ENCODE data around the gene MRPL11.
A peak's percentile ranks its signal among the peaks of the same experiment; 100 is the strongest.
"Not testable (repeated sequence)": the region's sequence is repeated elsewhere in the genome, so short reads cannot be mapped to it uniquely, and the experiment has no call there.

MRPL11 gene

GRCh38 chr11:66465373-66466224 lies 27.0 kb upstream of the MRPL11 start:
- DNase-seq (ENCODE audit: low read depth) = peak; percentile 89
- peak overlapping the region; percentile 47 for H3K4me3 ChIP-seq (ENCODE audit: low read depth, low read length)
- TF ChIP-seq MAX (IDR thresholded peaks at IDR 0.05; ENCODE audit: low read depth, low read length) (peak; percentile 29; the same call in 1 of the 2 replicates), CTCF (IDR thresholded peaks at IDR 0.05; ENCODE audit: low read depth, low read length) (no peak), MYC (IDR thresholded peaks at IDR 0.05; ENCODE audit: low read depth, low read length) (peak; percentile 47), POLR2A (IDR thresholded peaks at IDR 0.05; ENCODE audit: extremely low read depth, insufficient read length) (peak; percentile 11)

- no peak for DNase-seq (ENCODE audit: low read depth)
- TF ChIP-seq MAX (IDR thresholded peaks at IDR 0.05; ENCODE audit: low read depth, low read length) (no peak), MYC (IDR thresholded peaks at IDR 0.05; ENCODE audit: low read depth, low read length) (no peak), CTCF (IDR thresholded peaks at IDR 0.05; ENCODE audit: low read depth, low read length) (no peak), POLR2A (IDR thresholded peaks at IDR 0.05; ENCODE audit: extremely low read depth, insufficient read length) (no peak)
These were observed 26.3 kb upstream of the MRPL11 start for GRCh38 chr11:66464916-66465315.

GRCh38 chr11:66464116-66464515 lies 25.5 kb upstream of the MRPL11 start:
- DNase-seq (ENCODE audit: low read depth); H3K4me3 ChIP-seq (ENCODE audit: low read depth, low read length): not testable (repeated sequence)

More at GRCh38 chr11:66464916-66465315, 26.3 kb upstream of the MRPL11 start:
- H3K4me3 ChIP-seq (ENCODE audit: low read depth, low read length) = peak overlapping the region; percentile 47

GRCh38 chr11:66462911-66463310 lies 24.3 kb upstream of the MRPL11 start:
- no peak overlapping the region for H3K4me3 ChIP-seq (ENCODE audit: low read depth, low read length)
- TF ChIP-seq MAX (IDR thresholded peaks at IDR 0.05; ENCODE audit: low read depth, low read length) (no peak), MYC (IDR thresholded peaks at IDR 0.05; ENCODE audit: low read depth, low read length) (no peak), POLR2A (IDR thresholded peaks at IDR 0.05; ENCODE audit: extremely low read depth, insufficient read length) (no peak), CTCF (IDR thresholded peaks at IDR 0.05; ENCODE audit: low read depth, low read length) (no peak)
- DNase-seq (ENCODE audit: low read depth) = peak; percentile 29

- H3K4me3 ChIP-seq (ENCODE audit: low read depth, low read length) = no peak overlapping the region
- DNase-seq (ENCODE audit: low read depth) = no peak
- TF ChIP-seq MYC (IDR thresholded peaks at IDR 0.05; ENCODE audit: low read depth, low read length) (no peak), MAX (IDR thresholded peaks at IDR 0.05; ENCODE audit: low read depth, low read length) (no peak), CTCF (IDR thresholded peaks at IDR 0.05; ENCODE audit: low read depth, low read length) (no peak), POLR2A (IDR thresholded peaks at IDR 0.05; ENCODE audit: extremely low read depth, insufficient read length) (no peak)
These were observed 23.4 kb upstream of the MRPL11 start for GRCh38 chr11:66462010-66462409.

GRCh38 chr11:66459138-66459778 lies 20.6 kb upstream of the MRPL11 start:
- DNase-seq (ENCODE audit: low read depth) = peak; percentile 62
- TF ChIP-seq POLR2A (IDR thresholded peaks at IDR 0.05; ENCODE audit: extremely low read depth, insufficient read length) (no peak), CTCF (IDR thresholded peaks at IDR 0.05; ENCODE audit: low read depth, low read length) (no peak), MYC (IDR thresholded peaks at IDR 0.05; ENCODE audit: low read depth, low read length) (no peak), MAX (IDR thresholded peaks at IDR 0.05; ENCODE audit: low read depth, low read length) (no peak)
- no peak overlapping the region for H3K4me3 ChIP-seq (ENCODE audit: low read depth, low read length)
